ENCODE measurements around the gene FMN1. TPM values are rescaled to one million over a fixed set of nuclear protein-coding genes. Genes with fewer than 3 reads are reported as not detected.

FMN1 gene
- total RNA-seq, 1 experiment from 2014 or later, result 4.5 TPM

GRCh38 chr15:32856753-32857152 is 337.8 kb downstream of the FMN1 start:
- CTCF ChIA-PET, result interaction anchor here (0.6 to 3.8 kb wide), 3 partner anchors 12 to 1953 kb away, joined by 3 to 20 read pairs (median 6); no protein-coding TSS in a partner anchor

DNA sequence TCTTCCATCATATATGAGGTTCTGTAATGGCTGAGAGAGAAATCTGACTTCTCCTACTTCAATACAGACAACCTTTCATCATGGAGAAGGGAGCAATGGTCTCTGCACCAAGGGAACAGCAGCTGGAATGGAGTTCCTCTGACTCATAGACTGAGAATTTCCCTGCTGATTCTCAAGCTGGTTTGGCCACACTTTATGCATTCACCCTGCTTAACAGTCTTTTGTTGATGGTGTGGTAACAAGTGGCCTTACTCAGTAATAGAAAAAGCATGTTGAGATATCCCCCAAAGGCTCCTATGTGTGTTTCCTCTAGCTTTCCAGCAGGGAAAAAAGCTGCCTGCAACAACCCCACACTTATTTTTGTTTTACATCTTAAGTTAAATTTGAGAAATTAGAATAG is 338.6 kb downstream of the FMN1 start:
- H3K27me3 Mint-ChIP-seq (ENCODE audit: low read depth), result no peaks in the 10 kb centered on the region
- ATAC-seq (peak; percentile 80), DNase-seq (ENCODE audit: low spot score) (no peak)
- POLR2A ChIA-PET, result no interaction called here
- H3K9me3 Mint-ChIP-seq, result no peaks in the 10 kb centered on the region
- no peak overlapping the region for H3K4me3 Mint-ChIP-seq
- peaks cover 17% of the 10 kb centered on the region for H3K4me1 Mint-ChIP-seq
- no peaks in the 10 kb centered on the region for H3K36me3 Mint-ChIP-seq
- peak overlapping the region; percentile 57 for H3K27ac Mint-ChIP-seq
- CTCF ChIA-PET, result interaction anchor here (1.6 to 3.8 kb wide), 3 partner anchors 11 to 207 kb away, joined by 6 to 20 read pairs (median 6); no protein-coding TSS in a partner anchor
- TF ChIP-seq, protein P1, sequence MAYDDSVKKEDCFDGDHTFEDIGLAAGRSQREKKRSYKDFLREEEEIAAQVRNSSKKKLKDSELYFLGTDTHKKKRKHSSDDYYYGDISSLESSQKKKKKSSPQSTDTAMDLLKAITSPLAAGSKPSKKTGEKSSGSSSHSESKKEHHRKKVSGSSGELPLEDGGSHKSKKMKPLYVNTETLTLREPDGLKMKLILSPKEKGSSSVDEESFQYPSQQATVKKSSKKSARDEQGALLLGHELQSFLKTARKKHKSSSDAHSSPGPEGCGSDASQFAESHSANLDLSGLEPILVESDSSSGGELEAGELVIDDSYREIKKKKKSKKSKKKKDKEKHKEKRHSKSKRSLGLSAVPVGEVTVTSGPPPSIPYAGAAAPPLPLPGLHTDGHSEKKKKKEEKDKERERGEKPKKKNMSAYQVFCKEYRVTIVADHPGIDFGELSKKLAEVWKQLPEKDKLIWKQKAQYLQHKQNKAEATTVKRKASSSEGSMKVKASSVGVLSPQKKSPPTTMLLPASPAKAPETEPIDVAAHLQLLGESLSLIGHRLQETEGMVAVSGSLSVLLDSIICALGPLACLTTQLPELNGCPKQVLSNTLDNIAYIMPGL (CRISPR knock-in tag; IDR thresholded peaks at IDR 0.05), result no peak
- TF ChIP-seq CREM (CRISPR knock-in tag; IDR thresholded peaks at IDR 0.05) (no peak), NR2C2 (CRISPR knock-in tag; IDR thresholded peaks at IDR 0.05) (no peak)
- TF ChIP-seq, protein P2, sequence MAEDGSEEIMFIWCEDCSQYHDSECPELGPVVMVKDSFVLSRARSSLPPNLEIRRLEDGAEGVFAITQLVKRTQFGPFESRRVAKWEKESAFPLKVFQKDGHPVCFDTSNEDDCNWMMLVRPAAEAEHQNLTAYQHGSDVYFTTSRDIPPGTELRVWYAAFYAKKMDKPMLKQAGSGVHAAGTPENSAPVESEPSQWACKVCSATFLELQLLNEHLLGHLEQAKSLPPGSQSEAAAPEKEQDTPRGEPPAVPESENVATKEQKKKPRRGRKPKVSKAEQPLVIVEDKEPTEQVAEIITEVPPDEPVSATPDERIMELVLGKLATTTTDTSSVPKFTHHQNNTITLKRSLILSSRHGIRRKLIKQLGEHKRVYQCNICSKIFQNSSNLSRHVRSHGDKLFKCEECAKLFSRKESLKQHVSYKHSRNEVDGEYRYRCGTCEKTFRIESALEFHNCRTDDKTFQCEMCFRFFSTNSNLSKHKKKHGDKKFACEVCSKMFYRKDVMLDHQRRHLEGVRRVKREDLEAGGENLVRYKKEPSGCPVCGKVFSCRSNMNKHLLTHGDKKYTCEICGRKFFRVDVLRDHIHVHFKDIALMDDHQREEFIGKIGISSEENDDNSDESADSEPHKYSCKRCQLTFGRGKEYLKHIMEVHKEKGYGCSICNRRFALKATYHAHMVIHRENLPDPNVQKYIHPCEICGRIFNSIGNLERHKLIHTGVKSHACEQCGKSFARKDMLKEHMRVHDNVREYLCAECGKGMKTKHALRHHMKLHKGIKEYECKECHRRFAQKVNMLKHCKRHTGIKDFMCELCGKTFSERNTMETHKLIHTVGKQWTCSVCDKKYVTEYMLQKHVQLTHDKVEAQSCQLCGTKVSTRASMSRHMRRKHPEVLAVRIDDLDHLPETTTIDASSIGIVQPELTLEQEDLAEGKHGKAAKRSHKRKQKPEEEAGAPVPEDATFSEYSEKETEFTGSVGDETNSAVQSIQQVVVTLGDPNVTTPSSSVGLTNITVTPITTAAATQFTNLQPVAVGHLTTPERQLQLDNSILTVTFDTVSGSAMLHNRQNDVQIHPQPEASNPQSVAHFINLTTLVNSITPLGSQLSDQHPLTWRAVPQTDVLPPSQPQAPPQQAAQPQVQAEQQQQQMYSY (CRISPR knock-in tag; IDR thresholded peaks at IDR 0.05), result no peak
- TF ChIP-seq, protein P3, sequence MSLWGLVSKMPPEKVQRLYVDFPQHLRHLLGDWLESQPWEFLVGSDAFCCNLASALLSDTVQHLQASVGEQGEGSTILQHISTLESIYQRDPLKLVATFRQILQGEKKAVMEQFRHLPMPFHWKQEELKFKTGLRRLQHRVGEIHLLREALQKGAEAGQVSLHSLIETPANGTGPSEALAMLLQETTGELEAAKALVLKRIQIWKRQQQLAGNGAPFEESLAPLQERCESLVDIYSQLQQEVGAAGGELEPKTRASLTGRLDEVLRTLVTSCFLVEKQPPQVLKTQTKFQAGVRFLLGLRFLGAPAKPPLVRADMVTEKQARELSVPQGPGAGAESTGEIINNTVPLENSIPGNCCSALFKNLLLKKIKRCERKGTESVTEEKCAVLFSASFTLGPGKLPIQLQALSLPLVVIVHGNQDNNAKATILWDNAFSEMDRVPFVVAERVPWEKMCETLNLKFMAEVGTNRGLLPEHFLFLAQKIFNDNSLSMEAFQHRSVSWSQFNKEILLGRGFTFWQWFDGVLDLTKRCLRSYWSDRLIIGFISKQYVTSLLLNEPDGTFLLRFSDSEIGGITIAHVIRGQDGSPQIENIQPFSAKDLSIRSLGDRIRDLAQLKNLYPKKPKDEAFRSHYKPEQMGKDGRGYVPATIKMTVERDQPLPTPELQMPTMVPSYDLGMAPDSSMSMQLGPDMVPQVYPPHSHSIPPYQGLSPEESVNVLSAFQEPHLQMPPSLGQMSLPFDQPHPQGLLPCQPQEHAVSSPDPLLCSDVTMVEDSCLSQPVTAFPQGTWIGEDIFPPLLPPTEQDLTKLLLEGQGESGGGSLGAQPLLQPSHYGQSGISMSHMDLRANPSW (CRISPR knock-in tag; conservative IDR thresholded peaks at IDR 0.05; ENCODE audit: low read depth), result no peak

More at GRCh38 chr15:32856753-32857152, 337.8 kb downstream of the FMN1 start:
- Mint-ChIP-seq H3K9me3 (no peaks in the 10 kb centered on the region), H3K27ac (no peak overlapping the region), H3K4me1 (peaks cover 23% of the 10 kb centered on the region), H3K36me3 (no peaks in the 10 kb centered on the region), H3K4me3 (no peak overlapping the region), H3K27me3 (ENCODE audit: low read depth) (no peaks in the 10 kb centered on the region)
- TF ChIP-seq, protein P4, sequence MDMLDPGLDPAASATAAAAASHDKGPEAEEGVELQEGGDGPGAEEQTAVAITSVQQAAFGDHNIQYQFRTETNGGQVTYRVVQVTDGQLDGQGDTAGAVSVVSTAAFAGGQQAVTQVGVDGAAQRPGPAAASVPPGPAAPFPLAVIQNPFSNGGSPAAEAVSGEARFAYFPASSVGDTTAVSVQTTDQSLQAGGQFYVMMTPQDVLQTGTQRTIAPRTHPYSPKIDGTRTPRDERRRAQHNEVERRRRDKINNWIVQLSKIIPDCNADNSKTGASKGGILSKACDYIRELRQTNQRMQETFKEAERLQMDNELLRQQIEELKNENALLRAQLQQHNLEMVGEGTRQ (CRISPR knock-in tag; IDR thresholded peaks at IDR 0.05), result no peak
- TF ChIP-seq JUN (CRISPR knock-in tag; IDR thresholded peaks at IDR 0.05) (no peak), SP1 (CRISPR knock-in tag; conservative IDR thresholded peaks at IDR 0.05) (no peak), ZNF232 (CRISPR knock-in tag; IDR thresholded peaks at IDR 0.05) (no peak), EMX1 (CRISPR knock-in tag; IDR thresholded peaks at IDR 0.05) (no peak), CREM (CRISPR knock-in tag; IDR thresholded peaks at IDR 0.05) (no peak), E2F4 (CRISPR knock-in tag; IDR thresholded peaks at IDR 0.05; ENCODE audit: borderline replicate concordance, low read depth) (no peak)
- TF ChIP-seq, protein P1 (CRISPR knock-in tag; IDR thresholded peaks at IDR 0.05), result no peak
- TF ChIP-seq, protein P5, sequence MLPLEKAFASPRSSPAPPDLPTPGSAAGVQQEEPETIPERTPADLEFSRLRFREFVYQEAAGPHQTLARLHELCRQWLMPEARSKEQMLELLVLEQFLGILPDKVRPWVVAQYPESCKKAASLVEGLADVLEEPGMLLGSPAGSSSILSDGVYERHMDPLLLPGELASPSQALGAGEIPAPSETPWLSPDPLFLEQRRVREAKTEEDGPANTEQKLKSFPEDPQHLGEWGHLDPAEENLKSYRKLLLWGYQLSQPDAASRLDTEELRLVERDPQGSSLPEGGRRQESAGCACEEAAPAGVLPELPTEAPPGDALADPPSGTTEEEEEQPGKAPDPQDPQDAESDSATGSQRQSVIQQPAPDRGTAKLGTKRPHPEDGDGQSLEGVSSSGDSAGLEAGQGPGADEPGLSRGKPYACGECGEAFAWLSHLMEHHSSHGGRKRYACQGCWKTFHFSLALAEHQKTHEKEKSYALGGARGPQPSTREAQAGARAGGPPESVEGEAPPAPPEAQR (CRISPR knock-in tag; IDR thresholded peaks at IDR 0.05), result no peak
- TF ChIP-seq, protein P6, sequence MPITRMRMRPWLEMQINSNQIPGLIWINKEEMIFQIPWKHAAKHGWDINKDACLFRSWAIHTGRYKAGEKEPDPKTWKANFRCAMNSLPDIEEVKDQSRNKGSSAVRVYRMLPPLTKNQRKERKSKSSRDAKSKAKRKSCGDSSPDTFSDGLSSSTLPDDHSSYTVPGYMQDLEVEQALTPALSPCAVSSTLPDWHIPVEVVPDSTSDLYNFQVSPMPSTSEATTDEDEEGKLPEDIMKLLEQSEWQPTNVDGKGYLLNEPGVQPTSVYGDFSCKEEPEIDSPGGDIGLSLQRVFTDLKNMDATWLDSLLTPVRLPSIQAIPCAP (CRISPR knock-in tag; IDR thresholded peaks at IDR 0.05), result no peak
- TF ChIP-seq, protein P7, sequence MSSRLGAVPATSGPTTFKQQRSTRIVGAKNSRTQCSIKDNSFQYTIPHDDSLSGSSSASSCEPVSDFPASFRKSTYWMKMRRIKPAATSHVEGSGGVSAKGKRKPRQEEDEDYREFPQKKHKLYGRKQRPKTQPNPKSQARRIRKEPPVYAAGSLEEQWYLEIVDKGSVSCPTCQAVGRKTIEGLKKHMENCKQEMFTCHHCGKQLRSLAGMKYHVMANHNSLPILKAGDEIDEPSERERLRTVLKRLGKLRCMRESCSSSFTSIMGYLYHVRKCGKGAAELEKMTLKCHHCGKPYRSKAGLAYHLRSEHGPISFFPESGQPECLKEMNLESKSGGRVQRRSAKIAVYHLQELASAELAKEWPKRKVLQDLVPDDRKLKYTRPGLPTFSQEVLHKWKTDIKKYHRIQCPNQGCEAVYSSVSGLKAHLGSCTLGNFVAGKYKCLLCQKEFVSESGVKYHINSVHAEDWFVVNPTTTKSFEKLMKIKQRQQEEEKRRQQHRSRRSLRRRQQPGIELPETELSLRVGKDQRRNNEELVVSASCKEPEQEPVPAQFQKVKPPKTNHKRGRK (CRISPR knock-in tag; IDR thresholded peaks at IDR 0.05; ENCODE audit: borderline replicate concordance), result no peak
- DNase-seq (ENCODE audit: low spot score) (no peak), ATAC-seq (no peak)
- POLR2A ChIA-PET, result no interaction called here
